ENCODE data around the gene CBFB. TPM values are rescaled to one million over a fixed set of nuclear protein-coding genes. Genes with fewer than 3 reads are reported as not detected.

CBFB gene
- total RNA-seq, 6 donors from 2014 or later: 31.4 to 73.4 (median 54.1) TPM

- H3K36me3 ChIP-seq: no peaks in the 10 kb centered on the region
- peak in 1 of 2 donors; percentile 12 for DNase-seq
- 92 to 93% methylated on average over 9 of the region's 9 CpGs for WGBS, 2 donors
- peaks cover 9 to 16% (median 15%) of the 10 kb centered on the region in 4 donors for H3K4me1 ChIP-seq
- H3K27ac ChIP-seq: no peak overlapping the region
- no peak for ATAC-seq (ENCODE audit: low FRiP score in 2 of 2)
- peaks cover 0 to 6% (median 1%) of the 10 kb centered on the region in 4 donors for H3K27me3 ChIP-seq
- TF ChIP-seq, protein P1, sequence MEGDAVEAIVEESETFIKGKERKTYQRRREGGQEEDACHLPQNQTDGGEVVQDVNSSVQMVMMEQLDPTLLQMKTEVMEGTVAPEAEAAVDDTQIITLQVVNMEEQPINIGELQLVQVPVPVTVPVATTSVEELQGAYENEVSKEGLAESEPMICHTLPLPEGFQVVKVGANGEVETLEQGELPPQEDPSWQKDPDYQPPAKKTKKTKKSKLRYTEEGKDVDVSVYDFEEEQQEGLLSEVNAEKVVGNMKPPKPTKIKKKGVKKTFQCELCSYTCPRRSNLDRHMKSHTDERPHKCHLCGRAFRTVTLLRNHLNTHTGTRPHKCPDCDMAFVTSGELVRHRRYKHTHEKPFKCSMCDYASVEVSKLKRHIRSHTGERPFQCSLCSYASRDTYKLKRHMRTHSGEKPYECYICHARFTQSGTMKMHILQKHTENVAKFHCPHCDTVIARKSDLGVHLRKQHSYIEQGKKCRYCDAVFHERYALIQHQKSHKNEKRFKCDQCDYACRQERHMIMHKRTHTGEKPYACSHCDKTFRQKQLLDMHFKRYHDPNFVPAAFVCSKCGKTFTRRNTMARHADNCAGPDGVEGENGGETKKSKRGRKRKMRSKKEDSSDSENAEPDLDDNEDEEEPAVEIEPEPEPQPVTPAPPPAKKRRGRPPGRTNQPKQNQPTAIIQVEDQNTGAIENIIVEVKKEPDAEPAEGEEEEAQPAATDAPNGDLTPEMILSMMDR (IDR thresholded peaks at IDR 0.05): no peak
- no peak for TF ChIP-seq POLR2AphosphoS5 (IDR thresholded peaks at IDR 0.05)
- no peak for TF ChIP-seq POLR2A (IDR thresholded peaks at IDR 0.05)
- TF ChIP-seq EP300 (IDR thresholded peaks at IDR 0.05): no peak
- no peak overlapping the region for H3K4me3 ChIP-seq
- no peaks in the 10 kb centered on the region for H3K9me3 ChIP-seq
Measured at GRCh38 chr16:67015313-67015731, 13.6 kb upstream of the CBFB start.

- Histone ChIP-seq H3K36me3 (no peaks in the 10 kb centered on the region), H3K9me3 (no peaks in the 10 kb centered on the region), H3K27ac (no peak overlapping the region), H3K4me1 (peaks cover 9 to 16% (median 15%) of the 10 kb centered on the region in 4 donors), H3K27me3 (peaks cover 0 to 6% (median 1%) of the 10 kb centered on the region in 4 donors), H3K4me3 (no peak overlapping the region)
- TF ChIP-seq POLR2AphosphoS5 (IDR thresholded peaks at IDR 0.05): no peak
- TF ChIP-seq, protein P1 (IDR thresholded peaks at IDR 0.05): no peak
- no peak for TF ChIP-seq POLR2A (IDR thresholded peaks at IDR 0.05)
- TF ChIP-seq EP300 (IDR thresholded peaks at IDR 0.05): no peak
- no peak for ATAC-seq (ENCODE audit: low FRiP score in 2 of 2)
- DNase-seq: no peak
Measured at GRCh38 chr16:67016143-67016542, 12.8 kb upstream of the CBFB start.

- H3K27me3 ChIP-seq: peaks cover 0 to 6% (median 1%) of the 10 kb centered on the region in 4 donors
- peaks cover 9 to 16% (median 15%) of the 10 kb centered on the region in 4 donors for H3K4me1 ChIP-seq
- no peak for DNase-seq
- H3K9me3 ChIP-seq: no peaks in the 10 kb centered on the region
- no peak overlapping the region for H3K4me3 ChIP-seq
- TF ChIP-seq EP300 (IDR thresholded peaks at IDR 0.05) (no peak), POLR2A (IDR thresholded peaks at IDR 0.05) (no peak), POLR2AphosphoS5 (IDR thresholded peaks at IDR 0.05) (no peak)
- TF ChIP-seq, protein P1 (IDR thresholded peaks at IDR 0.05): no peak
- H3K36me3 ChIP-seq: no peaks in the 10 kb centered on the region
- H3K27ac ChIP-seq: no peak overlapping the region
- 86 to 93% methylated on average over 5 of the region's 5 CpGs for WGBS, 2 donors
- no peak for ATAC-seq (ENCODE audit: low FRiP score in 2 of 2)
Measured at GRCh38 chr16:67016681-67017420, 12.1 kb upstream of the CBFB start.

- ATAC-seq (ENCODE audit: low FRiP score in 2 of 2) (no peak), DNase-seq (no peak)
- Histone ChIP-seq H3K9me3 (no peaks in the 10 kb centered on the region), H3K4me1 (peaks cover 9 to 16% (median 15%) of the 10 kb centered on the region in 4 donors), H3K27ac (no peak overlapping the region), H3K36me3 (no peaks in the 10 kb centered on the region), H3K27me3 (peaks cover 0 to 6% (median 1%) of the 10 kb centered on the region in 4 donors), H3K4me3 (no peak overlapping the region)
- WGBS, 2 donors: 83 to 88% methylated on average over 3 to 4 of the region's 4 CpGs
- TF ChIP-seq, protein P1 (IDR thresholded peaks at IDR 0.05): no peak
- no peak for TF ChIP-seq POLR2A (IDR thresholded peaks at IDR 0.05)
- no peak for TF ChIP-seq EP300 (IDR thresholded peaks at IDR 0.05)
- no peak for TF ChIP-seq POLR2AphosphoS5 (IDR thresholded peaks at IDR 0.05)
Measured at GRCh38 chr16:67017421-67017750, 11.6 kb upstream of the CBFB start.
